Measurements from ENCODE around the gene PARD6G.
"Not testable (repeated sequence)": the region's sequence is repeated elsewhere in the genome, so short reads cannot be mapped to it uniquely, and the experiment has no call there.

Gene PARD6G

GRCh38 chr18:80241919-80242777, 5.2 kb downstream of the PARD6G start:
- DNase-seq: no peak

- no peak for DNase-seq
These were observed 7.5 kb downstream of the PARD6G start for GRCh38 chr18:80239830-80240229.

- no peak for DNase-seq
These were observed 8.6 kb downstream of the PARD6G start for GRCh38 chr18:80238651-80239260.

GRCh38 chr18:80237519-80237918, 9.8 kb downstream of the PARD6G start:
- DNase-seq: not testable (repeated sequence)

GRCh38 chr18:80234398-80234797, 12.9 kb downstream of the PARD6G start:
- no peak for DNase-seq

GRCh38 chr18:80233899-80234298, 13.4 kb downstream of the PARD6G start:
- no peak for DNase-seq

- no peak for DNase-seq
These were observed 14.0 kb downstream of the PARD6G start for GRCh38 chr18:80233201-80233835.

GRCh38 chr18:80232710-80233109, 14.6 kb downstream of the PARD6G start:
- DNase-seq: no peak

- DNase-seq: no peak
These were observed 15.3 kb downstream of the PARD6G start for GRCh38 chr18:80232030-80232429.

GRCh38 chr18:80231616-80232015, 15.7 kb downstream of the PARD6G start:
- DNase-seq: no peak

GRCh38 chr18:80231151-80231550, 16.2 kb downstream of the PARD6G start:
- no peak for DNase-seq

GRCh38 chr18:80229766-80230745, 17.3 kb downstream of the PARD6G start:
- DNase-seq: no peak

GRCh38 chr18:80229363-80229762, 18.0 kb downstream of the PARD6G start:
- no peak for DNase-seq

- no peak for DNase-seq
These were observed 19.1 kb downstream of the PARD6G start for GRCh38 chr18:80228051-80228848.

- no peak for DNase-seq
These were observed 19.8 kb downstream of the PARD6G start for GRCh38 chr18:80227472-80227871.

- DNase-seq: no peak
These were observed 21.6 kb downstream of the PARD6G start for GRCh38 chr18:80225685-80226084.

GRCh38 chr18:80223581-80224148, 23.6 kb downstream of the PARD6G start:
- DNase-seq: no peak

GRCh38 chr18:80219488-80219887, 27.8 kb downstream of the PARD6G start:
- DNase-seq: not testable (repeated sequence)

- no peak for DNase-seq
These were observed 28.7 kb downstream of the PARD6G start for GRCh38 chr18:80218341-80219227.

GRCh38 chr18:80213182-80213581, 34.1 kb downstream of the PARD6G start:
- DNase-seq: no peak

All from bone marrow (tissue), 2 donors.